ENCODE data around the gene ERBB2. TPM values are rescaled to one million over a fixed set of nuclear protein-coding genes. Genes with fewer than 3 reads are reported as not detected.
A peak's percentile ranks its signal among the peaks of the same experiment; 100 is the strongest.

Gene ERBB2
- total RNA-seq, 2 donors from 2014 or later, result 110 to 133 TPM

GRCh38 chr17:39777534-39778365, 77.9 kb downstream of the ERBB2 start:
- no peaks in the 10 kb centered on the region for H3K4me1 ChIP-seq (ENCODE audit: control insufficient read depth, insufficient read depth, low read length)
- no peaks in the 10 kb centered on the region for H3K36me3 ChIP-seq (ENCODE audit: control insufficient read depth, insufficient read depth, low read length)
- H3K27ac ChIP-seq (ENCODE audit: low read depth, low read length), result no peak overlapping the region
- WGBS, 2 experiments (ENCODE audit: insufficient coverage in 1 of 2, insufficient read length in 1 of 2), result 81 to 85% methylated on average over 11 of the region's 11 CpGs
- DNase-seq, result peak; percentile 36
- no peaks in the 10 kb centered on the region for H3K27me3 ChIP-seq (ENCODE audit: control insufficient read depth, insufficient read depth, low read length, poor library complexity, severe bottlenecking)
- Mint-ChIP-seq H3K9me3 (no peaks in the 10 kb centered on the region), H3K27me3 (ENCODE audit: insufficient read depth) (no peaks in the 10 kb centered on the region), H3K4me3 (no peak overlapping the region), H3K36me3 (ENCODE audit: low read depth) (no peaks in the 10 kb centered on the region), H3K27ac (no peak overlapping the region), H3K4me1 (peaks cover 3% of the 10 kb centered on the region)
- no peak overlapping the region for H3K4me3 ChIP-seq (ENCODE audit: low read length)
- TF ChIP-seq CTCF (conservative IDR thresholded peaks at IDR 0.05), result no peak
- H3K9me3 ChIP-seq (ENCODE audit: control insufficient read depth, low read length), result no peaks in the 10 kb centered on the region
- H3K9ac ChIP-seq (ENCODE audit: extremely low read depth, low read length, poor library complexity, severe bottlenecking), result no peak overlapping the region

Small RNAs within 50 kb of the gene (microRNA-seq; reads per million reads assigned to microRNA genes)
- 1.0 reads per million for gene MIR4728 (ENCODE audit: borderline microRNAs expressed)

Other genes starting within 250 kb of the ERBB2 start
- 10 to 100 TPM; 56.1 to 57.5 TPM for gene MED1, start 248.8 kb upstream of the ERBB2 start, total RNA-seq
- 10 to 100 TPM; 62.8 to 70.2 TPM for gene CDK12, start 238.6 kb upstream of the ERBB2 start, total RNA-seq
- gene NEUROD2, start 92.1 kb upstream of the ERBB2 start, total RNA-seq, result not detected
- gene PPP1R1B, start 73.1 kb upstream of the ERBB2 start, total RNA-seq, result 1 to 10 TPM; 1.0 to 2.1 TPM
- gene STARD3, start 62.9 kb upstream of the ERBB2 start, total RNA-seq, result 10 to 100 TPM; 60.3 to 60.5 TPM
- gene TCAP, start 34.7 kb upstream of the ERBB2 start, total RNA-seq, result 1 to 10 TPM; 1.5 to 1.9 TPM
- gene PNMT, start 31.6 kb upstream of the ERBB2 start, total RNA-seq, result 1 to 10 TPM in 1 of 2 donors, under 1 TPM in 1; 0.55 to 1.0 TPM
- 10 to 100 TPM; 22.6 to 29.3 TPM for gene PGAP3, start 12.0 kb upstream of the ERBB2 start, total RNA-seq
- 10 to 100 TPM; 42.6 to 57.0 TPM for gene MIEN1, start 30.5 kb downstream of the ERBB2 start, total RNA-seq
- 10 to 100 TPM; 54.6 to 73.9 TPM for gene GRB7, start 37.9 kb downstream of the ERBB2 start, total RNA-seq
- under 1 TPM; 0.11 to 0.18 TPM for gene IKZF3, start 164.2 kb downstream of the ERBB2 start, total RNA-seq
- not detected for gene ZPBP2, start 168.1 kb downstream of the ERBB2 start, total RNA-seq
- 10 to 100 TPM; 16.6 to 30.9 TPM for gene GSDMB, start 218.6 kb downstream of the ERBB2 start, total RNA-seq
- 10 to 100 TPM; 77.7 to 83.8 TPM for gene ORMDL3, start 227.5 kb downstream of the ERBB2 start, total RNA-seq
- not detected for gene LRRC3C, start 227.7 kb downstream of the ERBB2 start, total RNA-seq